ENCODE results near the gene BACH2. TPM values are rescaled to one million over a fixed set of nuclear protein-coding genes. Genes with fewer than 3 reads are reported as not detected.
"Not testable (repeated sequence)": the region's sequence is repeated elsewhere in the genome, so short reads cannot be mapped to it uniquely, and the experiment has no call there.

The BACH2 gene
- polyA plus RNA-seq, 1 experiment = 0.10 TPM

- TF ChIP-seq CTCF (IDR thresholded peaks at IDR 0.05; ENCODE audit: insufficient read depth, low read depth, low read length) = no peak
- ChIA-PET POLR2A (no interaction called here), CTCF (interaction anchor here (0.7 to 0.8 kb wide), 2 partner anchors 220 to 243 kb away, joined by 3 read pairs; no protein-coding TSS in a partner anchor)
- no peak for DNase-seq (ENCODE audit: low read depth)
- H3K4me3 ChIP-seq (ENCODE audit: low read depth, low read length) = no peak overlapping the region
- peaks cover 12% of the 10 kb centered on the region; the same call in 1 of the 2 replicates for H3K27me3 ChIP-seq (ENCODE audit: control insufficient read depth, insufficient read depth, low read length)
- H3K36me3 ChIP-seq (ENCODE audit: control insufficient read depth, insufficient read depth, low read length) = no peaks in the 10 kb centered on the region
Measured at GRCh38 chr6:90173262-90173925, 123.2 kb downstream of the BACH2 start.

- Histone ChIP-seq H3K4me3 (ENCODE audit: low read depth, low read length) (no peak overlapping the region), H3K36me3 (ENCODE audit: control insufficient read depth, insufficient read depth, low read length) (no peaks in the 10 kb centered on the region), H3K27me3 (ENCODE audit: control insufficient read depth, insufficient read depth, low read length) (peaks cover 2% of the 10 kb centered on the region; the same call in 1 of the 2 replicates)
- no peak for DNase-seq (ENCODE audit: low read depth)
- TF ChIP-seq CTCF (IDR thresholded peaks at IDR 0.05; ENCODE audit: insufficient read depth, low read depth, low read length) = no peak
- POLR2A ChIA-PET = no interaction called here
- CTCF ChIA-PET = no interaction called here
Measured at GRCh38 chr6:90170601-90171000, 126.0 kb downstream of the BACH2 start.

- Histone ChIP-seq H3K36me3 (ENCODE audit: control insufficient read depth, insufficient read depth, low read length) (no peaks in the 10 kb centered on the region), H3K4me3 (ENCODE audit: low read depth, low read length) (no peak overlapping the region), H3K27me3 (ENCODE audit: control insufficient read depth, insufficient read depth, low read length) (peaks cover 2% of the 10 kb centered on the region; the same call in 1 of the 2 replicates)
- no peak for TF ChIP-seq CTCF (IDR thresholded peaks at IDR 0.05; ENCODE audit: insufficient read depth, low read depth, low read length)
- CTCF ChIA-PET = interaction anchor here (1.5 kb wide), 1 partner anchor 9 kb away, joined by 3 read pairs; no protein-coding TSS in a partner anchor
- DNase-seq (ENCODE audit: low read depth) = no peak
- POLR2A ChIA-PET = no interaction called here
Measured at GRCh38 chr6:90169374-90169773, 127.3 kb downstream of the BACH2 start.

GRCh38 chr6:90168693-90169131, 127.9 kb downstream of the BACH2 start:
- Histone ChIP-seq H3K36me3 (ENCODE audit: control insufficient read depth, insufficient read depth, low read length) (no peaks in the 10 kb centered on the region), H3K27me3 (ENCODE audit: control insufficient read depth, insufficient read depth, low read length) (peaks cover 2% of the 10 kb centered on the region; the same call in 1 of the 2 replicates), H3K4me3 (ENCODE audit: low read depth, low read length) (no peak overlapping the region)
- no peak for TF ChIP-seq CTCF (IDR thresholded peaks at IDR 0.05; ENCODE audit: insufficient read depth, low read depth, low read length)
- POLR2A ChIA-PET = no interaction called here
- CTCF ChIA-PET = interaction anchor here (0.7 to 1.5 kb wide), 2 partner anchors 9 to 225 kb away, joined by 3 read pairs; no protein-coding TSS in a partner anchor
- peak; percentile 11 for DNase-seq (ENCODE audit: low read depth)

GRCh38 chr6:90167514-90168379, 128.9 kb downstream of the BACH2 start:
- no peak for TF ChIP-seq CTCF (IDR thresholded peaks at IDR 0.05; ENCODE audit: insufficient read depth, low read depth, low read length)
- Histone ChIP-seq H3K4me3 (ENCODE audit: low read depth, low read length) (no peak overlapping the region), H3K27me3 (ENCODE audit: control insufficient read depth, insufficient read depth, low read length) (peaks cover 2% of the 10 kb centered on the region; the same call in 1 of the 2 replicates), H3K36me3 (ENCODE audit: control insufficient read depth, insufficient read depth, low read length) (no peaks in the 10 kb centered on the region)
- no peak for DNase-seq (ENCODE audit: low read depth)
- CTCF ChIA-PET = no interaction called here
- POLR2A ChIA-PET = no interaction called here

- CTCF ChIA-PET = not testable (repeated sequence)
Measured at GRCh38 chr6:90166155-90166924, 130.3 kb downstream of the BACH2 start.

More at GRCh38 chr6:90166155-90166924, 130.3 kb downstream of the BACH2 start:
- POLR2A ChIA-PET; H3K36me3 ChIP-seq (ENCODE audit: control insufficient read depth, insufficient read depth, low read length); DNase-seq (ENCODE audit: low read depth); H3K4me3 ChIP-seq (ENCODE audit: low read depth, low read length); H3K27me3 ChIP-seq (ENCODE audit: control insufficient read depth, insufficient read depth, low read length): not testable (repeated sequence)

All from BJ (cell line).